EH (cell line): ENCODE results near the gene KCNG2.
A peak's percentile ranks its signal among the peaks of the same experiment; 100 is the strongest.

Experiments used
- DNase-seq: peaks from one replicate; pipeline ENCODE4 v3.0.0-alpha.2; 2015; ENCODE audit warnings: low read depth

Gene KCNG2

DNA sequence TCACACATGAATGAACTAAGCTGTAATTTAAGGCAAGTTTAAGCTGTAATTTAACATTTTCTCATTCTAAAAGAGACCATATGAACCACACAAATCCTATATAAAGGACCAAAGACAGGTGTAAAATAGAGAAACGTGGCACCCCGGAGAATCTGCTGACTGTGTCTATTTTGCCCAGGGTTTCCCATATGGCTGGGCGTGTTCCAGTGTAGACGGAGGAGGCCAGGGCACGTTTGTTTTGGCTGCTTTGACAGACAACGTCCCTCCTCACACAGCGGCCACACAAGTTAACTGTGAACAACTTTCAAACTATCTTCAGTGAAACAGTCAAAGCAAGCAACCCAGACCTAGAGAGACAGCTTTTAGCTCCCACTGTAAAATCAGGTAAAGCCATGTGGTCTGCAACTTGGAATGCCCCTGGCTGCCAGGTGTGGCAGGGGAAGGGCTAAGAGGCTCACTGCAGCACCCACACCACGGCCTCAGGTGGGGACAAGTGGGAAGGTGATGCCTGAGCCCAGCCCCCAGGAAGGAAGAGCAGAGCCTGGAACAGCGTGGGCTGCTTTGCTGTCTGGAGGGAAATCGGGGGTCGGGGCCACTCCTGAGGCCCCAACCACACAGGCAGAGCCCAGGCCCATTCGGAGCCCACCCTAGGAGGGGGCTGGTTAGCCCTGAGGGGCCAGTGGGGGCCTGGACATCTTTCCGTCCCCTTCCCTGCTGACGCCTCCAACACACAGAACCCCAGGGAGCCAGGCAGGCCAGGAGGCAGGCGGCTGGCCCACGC, 113.0 kb downstream of the KCNG2 start:
- DNase-seq = no peak

DNA sequence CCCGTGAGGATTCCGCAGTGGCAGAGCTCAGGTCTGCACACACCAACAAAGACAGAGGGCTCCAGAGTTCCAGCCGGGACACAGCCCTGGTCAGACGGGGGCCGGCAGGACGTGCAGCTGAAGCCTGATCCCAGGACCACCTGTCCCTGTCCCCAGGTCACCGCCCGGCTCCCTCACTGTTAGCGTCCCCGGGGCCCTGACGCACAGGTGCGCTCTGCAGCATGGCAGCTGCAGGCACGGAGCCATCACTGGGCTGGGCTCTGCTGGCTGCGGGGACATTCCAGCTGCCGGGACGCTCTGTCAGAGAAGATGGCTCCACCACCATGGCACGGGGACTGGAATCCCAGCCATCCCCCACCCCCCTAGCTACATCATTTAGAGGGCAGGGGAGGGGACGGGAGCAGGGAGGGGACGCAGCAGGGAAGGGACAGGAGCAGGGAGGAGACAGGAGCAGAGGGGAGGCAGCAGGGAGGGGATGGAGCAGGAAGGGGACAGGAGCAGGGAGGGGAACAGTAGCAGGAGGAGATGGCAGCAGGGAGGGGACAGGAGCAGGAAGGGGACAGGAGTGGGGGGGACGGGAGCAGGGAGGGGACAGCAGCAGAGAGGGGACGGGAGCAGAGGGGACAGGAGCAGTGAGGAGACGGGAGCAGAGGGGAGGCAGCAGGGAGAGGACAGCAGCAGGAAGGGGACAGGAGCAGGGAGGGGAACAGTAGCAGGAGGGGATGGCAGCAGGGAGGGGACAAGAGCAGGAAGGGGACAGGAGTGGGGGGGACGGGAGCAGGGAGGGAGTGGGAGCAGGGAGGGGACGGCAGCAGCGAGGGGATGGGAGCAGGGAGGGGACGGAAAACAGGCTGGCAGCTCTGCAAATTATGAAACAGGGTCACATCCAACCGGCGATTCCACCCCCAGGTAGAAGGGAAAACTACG, 113.9 kb downstream of the KCNG2 start:
- no peak for DNase-seq

DNA sequence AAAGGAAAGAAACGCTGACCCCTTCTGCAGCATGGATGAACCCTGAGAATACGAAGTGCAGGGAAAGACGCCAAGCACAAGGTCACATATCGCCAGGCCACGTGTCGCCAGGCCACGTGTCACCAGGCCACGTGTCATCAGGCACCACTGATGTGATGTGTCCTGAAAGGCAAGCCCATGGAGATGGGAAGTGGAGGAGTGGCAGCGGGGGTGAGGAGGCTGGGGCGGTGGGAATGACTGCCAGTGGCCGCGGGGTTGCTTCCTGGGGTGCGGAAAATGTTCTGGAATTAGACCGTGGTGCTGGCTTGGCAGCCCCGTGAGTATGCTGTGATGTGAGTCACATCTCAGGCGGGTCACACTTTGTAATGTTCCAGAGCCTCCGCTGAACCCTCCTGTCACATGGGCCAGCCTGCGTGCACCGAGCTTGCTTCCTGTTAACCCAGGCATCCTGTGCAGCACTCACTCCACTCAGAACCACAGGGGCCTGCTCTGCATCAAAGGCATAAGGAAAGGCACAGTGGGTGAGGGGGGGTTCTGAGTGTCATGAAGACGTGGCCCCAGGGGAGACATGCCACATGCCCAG, 114.8 kb downstream of the KCNG2 start:
- DNase-seq = peak; percentile 18

DNA sequence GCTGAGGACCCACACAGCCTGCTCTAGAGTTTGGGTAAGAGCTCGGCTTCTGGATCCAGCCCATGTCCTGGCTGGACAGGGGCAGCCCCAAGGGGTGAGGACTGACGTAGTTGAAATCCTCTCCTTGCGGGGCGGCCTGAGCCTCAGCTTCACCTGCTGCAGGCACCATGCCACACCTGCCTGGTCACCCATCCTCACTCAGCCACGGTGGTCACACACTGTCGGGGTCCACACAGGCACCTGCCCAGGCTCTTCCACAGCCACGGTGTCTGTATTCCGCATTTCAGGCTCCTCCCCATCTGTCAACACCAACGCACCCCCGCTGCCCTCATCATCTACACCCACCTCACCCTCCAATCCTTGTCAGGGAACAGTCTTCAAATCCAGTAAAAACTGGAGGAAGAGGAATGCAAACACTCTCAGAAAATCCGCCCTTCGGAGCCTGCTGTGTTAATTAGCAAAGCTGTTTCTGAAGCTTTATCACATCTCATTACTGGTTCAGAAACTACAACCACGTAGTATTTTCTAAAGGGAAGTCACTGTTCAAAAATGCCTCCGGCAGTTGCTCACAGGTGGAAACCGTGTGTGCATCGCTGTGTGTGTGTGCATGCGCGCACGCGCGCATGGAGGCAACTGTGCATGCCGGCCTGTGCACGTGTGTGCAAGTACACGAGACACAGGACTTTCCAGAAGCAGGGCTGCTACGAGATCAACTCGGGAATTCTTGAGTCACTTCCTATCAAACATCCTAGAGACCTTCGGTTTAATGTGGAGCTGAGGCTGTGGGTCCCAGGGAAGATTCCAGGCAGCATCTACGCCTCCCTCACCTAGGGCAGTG, 115.5 kb downstream of the KCNG2 start:
- no peak for DNase-seq

DNA sequence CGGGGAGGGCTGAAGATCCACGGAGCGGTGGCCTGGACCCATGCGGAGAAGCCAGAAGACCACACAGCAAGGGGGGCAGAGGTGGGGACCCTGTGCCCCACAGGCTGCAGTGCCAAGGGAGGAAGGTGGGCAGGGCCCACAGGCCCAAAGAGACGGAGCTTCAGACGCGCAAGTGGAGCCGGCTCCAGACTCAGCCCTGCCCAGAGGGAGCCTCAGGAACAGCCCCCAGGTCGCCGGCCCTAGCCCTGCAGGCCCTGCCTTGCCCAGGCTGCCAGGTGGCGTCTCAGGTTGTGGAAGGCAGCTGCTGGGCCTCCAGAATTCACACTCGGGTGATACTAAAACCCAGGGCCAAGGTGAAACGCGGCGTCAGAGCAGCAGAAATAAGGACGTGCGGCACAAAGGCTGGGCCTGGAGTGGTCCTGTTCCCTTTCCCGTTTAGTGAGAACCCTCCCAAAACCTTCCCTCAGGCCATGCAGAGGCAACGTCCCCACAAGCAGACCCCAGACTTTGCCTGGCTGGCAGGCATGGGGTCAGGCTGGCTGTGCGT, 116.9 kb downstream of the KCNG2 start:
- DNase-seq = no peak

DNA sequence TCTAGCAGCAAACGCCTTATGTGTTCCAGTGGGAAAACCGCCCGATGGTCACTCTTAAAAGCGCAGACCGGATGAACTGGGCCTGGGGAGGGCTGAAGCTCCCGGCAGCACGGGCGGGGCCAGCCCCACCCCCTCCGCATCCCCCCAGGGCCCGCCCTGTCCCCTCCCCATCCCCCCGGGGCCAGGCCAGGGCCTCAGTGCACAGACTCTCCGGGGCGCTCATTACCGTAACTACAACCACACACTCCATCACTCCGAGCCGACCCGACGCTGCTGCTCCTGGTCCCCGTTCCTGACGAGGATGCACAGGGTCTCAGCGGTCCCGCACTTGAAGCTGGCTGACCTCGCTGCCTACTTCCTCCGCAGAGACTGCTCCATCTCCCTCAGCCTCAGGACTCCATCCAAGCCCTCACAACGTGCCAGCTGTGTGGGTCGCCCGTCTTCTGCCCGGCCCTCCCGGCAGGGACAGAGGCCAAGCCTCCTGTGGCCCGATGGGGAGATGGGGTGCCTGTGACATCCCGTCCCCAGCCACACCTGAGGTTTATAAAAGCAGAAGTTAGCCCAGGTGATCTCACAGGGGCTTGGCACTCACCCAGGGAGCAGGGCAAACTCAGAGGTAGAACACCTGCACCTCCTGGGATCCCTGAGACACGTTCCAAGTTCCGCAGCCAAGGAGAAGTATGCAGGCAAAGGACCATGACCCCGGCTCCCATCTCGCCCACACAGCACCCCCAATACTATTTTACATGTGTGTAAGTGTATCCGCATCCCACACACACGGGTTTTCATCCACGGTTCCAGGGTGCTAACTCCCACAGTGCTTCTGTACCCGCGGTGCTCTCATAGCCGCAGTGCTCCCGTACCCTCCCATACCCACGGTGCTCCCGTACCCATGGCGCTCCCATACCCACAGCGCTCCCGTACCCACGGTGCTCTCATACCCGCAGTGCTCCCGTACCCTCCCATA, 117.7 kb downstream of the KCNG2 start:
- DNase-seq = no peak

DNA sequence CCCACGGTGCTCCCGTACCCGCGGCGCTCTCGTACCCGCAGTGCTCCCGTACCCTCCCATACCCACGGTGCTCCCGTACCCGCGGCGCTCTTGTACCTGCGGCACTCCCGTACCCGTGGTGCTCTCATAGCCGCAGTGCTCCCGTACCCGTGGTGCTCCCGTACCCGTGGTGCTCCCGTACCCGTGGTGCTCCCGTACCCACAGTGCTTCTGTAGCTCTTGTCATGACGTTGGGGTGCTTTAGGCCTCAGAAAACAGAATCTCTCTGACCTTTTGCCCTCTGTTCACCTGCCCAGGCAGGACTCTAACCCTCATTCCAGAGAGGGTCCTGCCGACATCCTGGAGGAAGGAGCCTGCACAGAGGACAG, 118.4 kb downstream of the KCNG2 start:
- no peak for DNase-seq

DNA sequence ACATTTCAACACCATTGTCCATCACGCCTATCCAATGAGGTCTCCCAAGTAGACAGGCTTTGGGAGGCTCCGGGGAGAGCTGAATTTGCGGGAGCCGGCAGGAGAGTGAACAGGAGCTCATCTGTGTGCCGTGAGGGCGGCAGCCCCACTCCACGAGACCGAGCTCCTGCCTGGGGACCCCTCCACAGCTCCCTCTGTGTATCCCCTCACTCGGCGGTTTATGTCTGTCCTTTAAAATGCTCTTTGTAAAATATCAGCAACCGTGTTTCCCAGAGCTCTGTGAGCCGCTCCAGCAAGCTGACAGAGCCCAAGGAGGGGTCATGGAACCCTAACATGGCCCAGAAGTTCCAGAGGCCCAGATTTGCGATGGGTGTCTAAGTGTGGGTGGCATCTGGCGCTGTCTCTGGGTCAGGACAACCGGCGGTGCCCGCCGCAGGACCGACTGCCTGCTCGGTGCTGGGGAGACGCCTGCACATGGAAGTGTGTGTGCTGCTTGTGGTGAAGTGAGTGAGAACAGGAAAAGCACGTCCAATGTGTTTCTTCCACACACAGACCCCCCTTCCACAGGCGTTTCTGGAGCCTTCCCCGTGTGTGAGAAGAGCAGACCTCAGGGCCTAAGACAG, 118.9 kb downstream of the KCNG2 start:
- DNase-seq = no peak

DNA sequence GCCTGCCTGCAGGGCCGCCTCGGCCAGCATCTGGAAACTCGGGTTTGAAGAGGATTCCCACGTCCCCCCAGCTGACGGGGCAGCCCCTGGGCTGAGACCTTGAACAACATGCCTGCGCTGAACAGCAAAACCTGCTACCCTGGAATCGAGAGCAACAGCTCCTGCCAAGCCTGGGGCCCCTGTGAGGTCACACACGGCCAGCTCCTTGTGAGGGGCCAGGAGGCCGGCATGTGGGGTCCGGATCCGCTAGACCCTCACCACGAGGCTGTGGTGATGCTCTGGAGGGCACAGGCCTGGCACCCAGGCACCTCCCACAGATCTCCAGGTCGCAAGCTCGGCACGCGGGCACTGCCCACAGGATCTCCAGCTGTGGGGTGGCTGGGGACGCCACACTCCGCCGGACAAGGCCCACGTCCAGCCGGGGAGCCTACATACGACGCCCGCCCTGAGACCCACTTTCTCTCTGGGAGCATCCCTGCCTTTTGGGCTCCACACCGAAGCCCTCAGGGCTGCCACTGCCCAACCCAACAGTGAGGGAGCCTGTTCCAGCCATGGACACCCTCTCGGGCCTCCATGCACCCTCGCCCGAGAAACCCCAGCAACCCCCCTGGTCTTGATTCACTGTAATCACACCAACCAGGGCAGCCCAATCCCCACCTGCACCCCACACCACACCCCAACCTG, 119.6 kb downstream of the KCNG2 start:
- DNase-seq = no peak

- no peak for DNase-seq
Measured at GRCh38 chr18:79917853-79918614, 120.3 kb downstream of the KCNG2 start.

GRCh38 chr18:79918615-79919011, 120.9 kb downstream of the KCNG2 start:
- DNase-seq = no peak

DNA sequence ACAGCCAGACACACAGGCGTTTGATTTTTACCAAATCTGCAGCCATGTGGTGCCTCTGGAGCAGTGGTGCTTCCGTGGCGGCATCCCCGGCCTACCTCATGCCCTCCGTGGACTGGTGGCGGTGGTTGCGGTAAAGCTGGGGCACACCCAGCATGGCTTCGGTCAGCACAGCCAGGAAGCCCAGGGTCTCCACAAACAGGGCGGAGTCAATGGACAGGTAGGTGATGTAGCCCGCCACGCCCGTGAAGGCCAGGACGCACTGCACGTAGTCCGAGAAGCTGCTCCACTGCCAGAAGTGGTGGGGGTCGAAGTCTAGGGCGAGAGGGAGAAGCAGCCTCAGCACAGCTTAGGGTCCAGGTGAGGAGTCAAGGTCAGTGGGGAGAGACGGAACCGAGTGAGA, 121.4 kb downstream of the KCNG2 start:
- DNase-seq = no peak

DNA sequence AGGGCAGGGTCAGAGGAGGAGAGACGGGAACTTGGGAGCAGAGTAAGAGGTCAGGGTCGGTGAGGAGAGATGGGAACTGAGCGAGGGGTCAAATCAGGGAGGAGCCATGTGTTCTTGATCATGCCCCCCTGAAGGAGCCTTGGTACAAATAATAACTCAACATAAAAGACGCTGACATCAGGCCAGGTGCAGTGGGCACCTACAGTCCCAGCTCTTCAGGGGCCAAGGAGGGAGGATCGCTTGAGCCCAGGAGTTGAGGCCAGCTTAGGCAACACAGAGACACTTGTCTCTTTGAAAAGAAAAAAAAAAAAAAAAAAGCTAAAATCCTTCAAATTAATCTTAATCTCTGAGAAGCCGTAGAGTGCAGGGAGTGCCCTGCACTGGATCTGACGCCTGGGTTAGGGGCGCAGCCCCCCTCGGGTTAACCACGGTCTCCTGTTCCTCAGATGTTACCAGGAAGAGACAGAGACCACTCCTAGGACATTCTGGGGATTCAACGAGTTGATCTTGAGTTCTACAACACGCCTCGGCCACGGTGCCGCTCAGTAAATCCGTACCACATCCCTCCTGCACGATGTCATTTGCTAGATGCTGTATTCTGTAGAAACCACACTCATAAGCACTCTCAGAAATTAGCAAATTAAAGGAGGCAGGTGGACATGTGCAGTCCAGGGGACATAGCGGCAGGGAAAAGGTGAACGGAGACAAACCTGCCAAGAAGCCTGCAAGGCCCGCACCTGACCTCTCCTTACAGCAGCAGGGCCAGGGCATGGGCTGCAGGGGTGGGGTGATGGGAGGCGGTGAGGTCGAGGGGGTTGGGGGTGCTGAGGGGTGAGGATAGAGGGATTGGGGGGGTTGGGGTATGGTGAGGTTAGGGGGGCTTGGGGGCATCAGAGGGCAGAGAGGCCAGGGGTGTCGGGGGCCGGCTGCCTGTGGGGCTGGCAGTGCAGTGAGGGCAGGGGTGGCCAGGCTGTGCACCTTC, 124.5 kb downstream of the KCNG2 start:
- no peak for DNase-seq

- DNase-seq = no peak
Measured at GRCh38 chr18:79922971-79923411, 125.3 kb downstream of the KCNG2 start.

DNA sequence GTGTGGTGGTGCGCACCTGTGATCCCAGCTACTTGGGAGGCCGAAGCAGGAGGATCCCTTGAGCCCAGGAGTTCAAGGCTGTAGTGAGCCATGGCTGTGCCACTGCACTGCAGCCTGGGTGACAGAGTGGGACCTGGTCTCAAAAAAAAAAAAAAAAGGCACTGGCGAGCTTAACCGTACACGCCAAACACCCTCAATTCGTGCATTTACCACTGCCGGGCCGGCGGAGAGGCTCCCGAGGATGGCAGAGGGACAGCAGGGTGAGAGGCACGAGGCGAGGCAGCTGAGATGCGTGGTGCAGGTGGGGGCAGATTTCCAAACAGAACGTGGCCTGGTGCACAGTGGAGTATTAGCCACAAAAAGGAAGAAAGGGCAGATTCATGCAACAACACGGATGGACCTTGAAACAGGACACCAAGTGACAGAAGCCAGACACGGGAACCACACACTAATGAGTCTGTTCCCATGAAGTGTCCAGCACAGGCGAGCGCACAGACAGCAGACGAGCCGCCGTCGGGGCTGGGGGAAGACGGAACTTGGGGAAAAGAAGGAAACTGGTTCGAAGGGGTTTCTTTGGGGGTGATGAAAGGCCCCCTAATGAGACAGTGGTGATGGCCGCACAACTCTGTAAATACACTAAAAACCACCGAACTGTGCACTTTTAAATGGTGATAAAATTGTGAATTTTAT, 126.3 kb downstream of the KCNG2 start:
- no peak for DNase-seq

DNA sequence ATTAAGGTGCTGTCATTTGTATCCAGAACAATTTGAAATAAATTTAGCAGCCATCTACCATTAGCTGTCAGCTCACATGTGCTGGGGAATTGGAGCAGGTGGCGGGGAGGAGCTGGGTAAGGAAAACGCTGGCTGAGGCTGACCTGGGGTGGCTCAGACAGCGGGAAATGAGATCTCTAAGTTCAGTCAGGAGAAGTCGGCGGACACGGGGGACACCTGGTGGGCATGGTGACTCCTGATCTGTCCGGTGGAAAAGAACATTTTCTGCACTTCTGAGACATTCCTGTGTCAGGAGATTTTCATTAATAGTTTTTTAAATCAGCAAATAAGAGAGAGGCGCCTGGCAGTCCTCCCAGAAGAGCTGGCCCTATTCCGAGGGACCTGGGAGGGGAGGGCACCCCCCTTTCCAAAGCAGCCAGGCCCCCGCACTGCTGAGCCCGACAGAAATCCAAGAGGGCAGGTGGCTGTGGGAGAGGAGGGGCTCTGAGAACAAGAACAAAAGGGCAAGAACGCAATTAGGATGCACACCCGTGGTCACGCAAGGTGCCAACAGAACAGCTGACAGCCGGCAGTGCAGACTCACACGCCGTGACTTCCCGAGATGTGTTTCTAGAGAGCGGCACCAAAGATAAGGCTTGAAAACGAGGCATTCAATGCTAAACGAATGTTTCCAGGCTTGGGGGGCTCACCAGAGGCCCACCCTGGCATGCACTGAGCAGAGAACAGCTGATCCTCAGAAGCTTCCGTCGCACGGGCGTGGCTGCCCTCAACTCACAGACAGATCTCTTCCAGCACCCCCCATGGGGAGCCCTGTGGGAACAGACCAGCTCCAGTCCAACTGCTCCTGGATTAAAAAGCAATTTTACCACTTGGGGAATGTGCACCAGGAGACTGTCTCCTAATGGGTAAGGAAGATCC, 127.3 kb downstream of the KCNG2 start:
- no peak for DNase-seq
